B cell (primary cell): ENCODE measurements around the gene FOXK1. TPM values are rescaled to one million over a fixed set of nuclear protein-coding genes. Genes with fewer than 3 reads are reported as not detected.
"Not testable (repeated sequence)": the region's sequence is repeated elsewhere in the genome, so short reads cannot be mapped to it uniquely, and the experiment has no call there.

ENCODE experiments used
- ATAC-seq: fragments of 200-7000 bp; cut with Tn5 transposase; one replicate; pipeline ENCODE4 v1.10.0; 2021; ENCODE audit warnings: low read depth, mild to moderate bottlenecking, moderate number of reproducible peaks, moderate library complexity
- CTCF ChIA-PET: fragments of 350-600 bp; sonication (Branson Sonifier 250); formaldehyde crosslinking; loops from one replicate; lab custom pipeline; 2021; ENCODE audit warnings: antibody characterized with exemption, inconsistent platforms; lab: Charles Lee
- POLR2A ChIA-PET: fragments of 350-600 bp; sonication (Branson Sonifier 250); formaldehyde crosslinking; loops from one replicate; lab custom pipeline; 2021; ENCODE audit warnings: antibody characterized with exemption; lab: Charles Lee
- DNase-seq: peaks from one replicate; pipeline ENCODE4 v3.0.0; 2013
- H2AFZ ChIP-seq: 2 replicates; pipeline ENCODE4 v1.6.1; 2012; ENCODE audit warnings: mild to moderate bottlenecking, low read depth, low read length; ENCODE audit not compliant: insufficient read depth, poor library complexity, severe bottlenecking
- H3K27ac ChIP-seq, 2 donors: 1 replicate in 1 of 2; 2 replicates in 1 of 2; pipeline ENCODE4 v1.5.1; 2012 to 2013; ENCODE audit warnings: low read length in 2 of 2, mild to moderate bottlenecking in 2 of 2, moderate library complexity in 1 of 2
- H3K27me3 ChIP-seq, 4 experiments: fragments of 200-600 bp in 1 of 4; sonication (generic) in 1 of 4; replicated peaks in 1 of 4; 1 replicate in 2 of 4; 2 replicates in 2 of 4; pipeline versions ENCODE4 v1.6.1 to v1.7.0; 2013 to 2016; ENCODE audit warnings: low read length in 3 of 4, mild to moderate bottlenecking in 2 of 4, mixed read lengths in 1 of 4, moderate library complexity in 1 of 4; ENCODE audit not compliant: insufficient read depth in 4 of 4, control insufficient read depth in 3 of 4; ENCODE audit errors: control extremely low read depth in 1 of 4
- H3K36me3 ChIP-seq, 2 experiments: replicated peaks in 1 of 2; 1 replicate in 1 of 2; 2 replicates in 1 of 2; pipeline versions ENCODE4 v1.6.1 to v1.7.1; 2013; ENCODE audit warnings: low read length in 1 of 2; ENCODE audit not compliant: insufficient read depth in 2 of 2, control insufficient read depth in 1 of 2; ENCODE audit errors: control extremely low read depth in 1 of 2, extremely low read depth in 1 of 2
- H3K4me1 ChIP-seq, 2 donors: fragments of 200-600 bp in 1 of 2; sonication (generic) in 1 of 2; 1 replicate in 1 of 2; 2 replicates in 1 of 2; pipeline versions ENCODE4 v1.5.1 to v1.6.1; 2013 to 2017; ENCODE audit warnings: low read length in 2 of 2; ENCODE audit not compliant: control insufficient read depth in 2 of 2, insufficient read depth in 2 of 2
- H3K4me2 ChIP-seq: replicated peaks from 2 replicates; pipeline ENCODE3; 2012; ENCODE audit warnings: mild to moderate bottlenecking, low read depth, low read length; ENCODE audit not compliant: poor library complexity, severe bottlenecking
- H3K4me3 ChIP-seq, 5 experiments: fragments of 200-600 bp in 1 of 5; sonication (generic) in 1 of 5; 1 replicate in 3 of 5; 2 replicates in 2 of 5; pipeline versions ENCODE4 v1.5.1 to v1.7.0; 2011 to 2016; ENCODE audit warnings: low read length in 4 of 5, mild to moderate bottlenecking in 4 of 5, low read depth in 2 of 5, control low read depth in 1 of 5, moderate library complexity in 1 of 5; ENCODE audit not compliant: insufficient read depth in 1 of 5; ENCODE audit errors: control extremely low read depth in 1 of 5, extremely low read depth in 1 of 5
- H3K79me2 ChIP-seq: fragments of 200-600 bp; sonication (generic); one replicate; pipeline ENCODE4 v1.6.0; 2016; ENCODE audit warnings: low read length; ENCODE audit not compliant: control insufficient read depth, insufficient read depth
- H3K9ac ChIP-seq: fragments of 200-600 bp; sonication (generic); 2 replicates; pipeline ENCODE4 v1.6.1; 2017; ENCODE audit warnings: mild to moderate bottlenecking, low read length, moderate library complexity
- H3K9me3 ChIP-seq, 3 donors: one replicate each; pipeline versions ENCODE4 v1.6.1 to v1.7.1; 2013; ENCODE audit warnings: low read length in 2 of 3; ENCODE audit not compliant: control insufficient read depth in 2 of 3, insufficient read depth in 1 of 3; ENCODE audit errors: control extremely low read depth in 1 of 3
- H4K20me1 ChIP-seq: 2 replicates; pipeline ENCODE4 v1.6.0; 2012; ENCODE audit warnings: mild to moderate bottlenecking, low read length; ENCODE audit not compliant: insufficient read depth, control insufficient read depth, poor library complexity, severe bottlenecking
- H3K27ac Mint-ChIP-seq: one replicate; pipeline ENCODE4 v1.8.0; 2021; ENCODE audit warnings: mixed read lengths
- H3K27me3 Mint-ChIP-seq: one replicate; pipeline ENCODE4 v1.8.0; 2021; ENCODE audit warnings: mixed read lengths
- H3K4me1 Mint-ChIP-seq: one replicate; pipeline ENCODE4 v1.8.0; 2021; ENCODE audit warnings: mixed read lengths
- H3K4me3 Mint-ChIP-seq: one replicate; pipeline ENCODE4 v1.8.0; 2021; ENCODE audit warnings: mixed read lengths
- H3K9me3 Mint-ChIP-seq: one replicate; pipeline ENCODE4 v1.8.0; 2022; ENCODE audit warnings: mixed read lengths; ENCODE audit not compliant: insufficient read depth
- CTCF ChIP-seq: fragments of 200-600 bp; IDR thresholded peaks from one replicate; pipeline ENCODE4 v1.8.0; 2022; ENCODE audit warnings: antibody characterized with exemption, mild to moderate bottlenecking
- EZH2 ChIP-seq: IDR thresholded peaks from 2 replicates; pipeline ENCODE4 v1.6.1; 2012; ENCODE audit warnings: borderline replicate concordance, low read depth, mild to moderate bottlenecking, moderate library complexity, low read length; ENCODE audit not compliant: insufficient read depth, poor library complexity, severe bottlenecking
- WGBS: methylation state at CpG from one replicate; pipeline ENCODE4 v1.1.5; 2013; ENCODE audit warnings: missing lambda C conversion rate; ENCODE audit not compliant: insufficient coverage; 5-methylcytosine and 5-hydroxymethylcytosine counted together
- intact Hi-C: fragments of 100-400 bp; cut with micrococcal nuclease; formaldehyde crosslinking; loops from one replicate; pipeline ENCODE4 v1.10.0; 2022
- polyA plus RNA-seq: library from polyadenylated mRNA; depleted of rRNA; stranded (reverse); fragments of >200 nt; gene quantifications from 2 replicates; pipeline ENCODE4 v1.2.3, GENCODE V29; 2012
- total RNA-seq, 2 donors: library from RNA; stranded (reverse); fragments of 120-200 nt in 1 of 2; gene quantifications; 1 replicate in 1 of 2; 2 replicates in 1 of 2; pipeline versions ENCODE4 v1.2.3 to v1.2.4, GENCODE V29; 2013 to 2022

Gene FOXK1
- total and polyA plus RNA-seq, 2 donors (not counting 1 experiment from before 2014, with no cell fraction given) = 17.9 to 56.2 TPM

- TF ChIP-seq CTCF (no peak), EZH2 (no peak)
- peaks cover 66% of the 10 kb centered on the region for H3K4me1 Mint-ChIP-seq
- no peak overlapping the region for H3K4me3 ChIP-seq
- H3K9me3 ChIP-seq = no peaks in the 10 kb centered on the region
- POLR2A ChIA-PET = interaction anchor here (1.3 to 1.6 kb wide), 2 partner anchors 21 to 83 kb away, joined by 3 read pairs; partner anchors contain the start of gene AP5Z1
- no peaks in the 10 kb centered on the region for H3K9me3 Mint-ChIP-seq
- peaks cover 0 to 2% of the 10 kb centered on the region in 2 experiments for H3K36me3 ChIP-seq
- no peak overlapping the region for H3K27ac Mint-ChIP-seq
- no peak overlapping the region for H3K9ac ChIP-seq
- CTCF ChIA-PET = interaction anchor here (0.7 to 1.3 kb wide), 2 partner anchors 62 to 83 kb away, joined by 3 read pairs; partner anchors contain the start of gene AP5Z1
- no peaks in the 10 kb centered on the region for H3K27me3 Mint-ChIP-seq
- ATAC-seq = no peak
- peaks cover 91% of the 10 kb centered on the region for H4K20me1 ChIP-seq
- WGBS = 91% methylated on average over 5 of the region's 5 CpGs
- no peak overlapping the region for H3K27ac ChIP-seq
- intact Hi-C loops = no loop called here
- H3K79me2 ChIP-seq = peaks cover 100% of the 10 kb centered on the region
- H3K4me3 Mint-ChIP-seq = no peak overlapping the region
- DNase-seq = no peak
- peaks cover 14 to 22% of the 10 kb centered on the region in 2 donors for H3K4me1 ChIP-seq
- H3K4me2 ChIP-seq = no peak overlapping the region
- H2AFZ ChIP-seq = no peak overlapping the region
- no peaks in the 10 kb centered on the region for H3K27me3 ChIP-seq
Observed at GRCh38 chr7:4692055-4692454, 10.0 kb downstream of the FOXK1 start.

GRCh38 chr7:4692622-4693021 lies 10.5 kb downstream of the FOXK1 start:
- H3K27me3 Mint-ChIP-seq, ATAC-seq, H3K9me3 ChIP-seq, H3K36me3 ChIP-seq, H3K4me2 ChIP-seq, H3K27me3 ChIP-seq, H3K27ac ChIP-seq, H3K9ac ChIP-seq, H2AFZ ChIP-seq, H3K27ac Mint-ChIP-seq, H3K9me3 Mint-ChIP-seq, intact Hi-C loops, H3K4me3 Mint-ChIP-seq, DNase-seq, H3K4me3 ChIP-seq: not testable (repeated sequence)
- Histone ChIP-seq H4K20me1 (peaks cover 94% of the 10 kb centered on the region), H3K4me1 (peaks cover 14 to 22% of the 10 kb centered on the region in 2 donors), H3K79me2 (peaks cover 100% of the 10 kb centered on the region)
- 100% methylated on average over 1 of the region's 5 CpGs for WGBS
- H3K4me1 Mint-ChIP-seq = peaks cover 67% of the 10 kb centered on the region
- CTCF ChIA-PET = interaction anchor here (1.3 kb wide), 1 partner anchor 83 kb away, joined by 3 read pairs; the partner anchor contains the start of gene AP5Z1
- POLR2A ChIA-PET = interaction anchor here (1.6 kb wide), 1 partner anchor 82 kb away, joined by 3 read pairs; the partner anchor contains the start of gene AP5Z1
